Endothelial cell of umbilical vein (primary cell): Measurements from ENCODE around the gene B3GNT7. TPM values are rescaled to one million over a fixed set of nuclear protein-coding genes. Genes with fewer than 3 reads are reported as not detected.

Source experiments
- BruUV-seq: library from RNA; stranded (reverse); fragments of 400-500 nt; replicated peaks from 2 replicates; lab custom pipeline; 2021; lab: Mats Ljungman, UMichigan
- CTCF ChIA-PET: fragments of 300-600, 350-600 bp; sonication (Branson Sonifier 250); formaldehyde crosslinking; loops from one replicate; lab custom pipeline; 2021; ENCODE audit warnings: antibody characterized with exemption, inconsistent platforms; lab: Charles Lee
- POLR2A ChIA-PET: fragments of 300-600, 350-600 bp; sonication (Branson Sonifier 250); formaldehyde crosslinking; loops from one replicate; lab custom pipeline; 2021; ENCODE audit warnings: antibody characterized with exemption, inconsistent platforms; lab: Charles Lee
- DNase-seq: peaks from one replicate; pipeline ENCODE4 v3.0.0-alpha.2; 2011; ENCODE audit warnings: low read depth, low spot score
- FAIRE-seq: peaks from 2 replicates; lab custom pipeline; 2011; peaks lifted over from hg19 to GRCh38; lab: Jason Lieb, UNC
- H2AFZ ChIP-seq: 2 replicates; pipeline ENCODE4 v1.6.0; 2012; ENCODE audit warnings: low read depth, low read length, control low read depth, inconsistent platforms
- H3K27ac ChIP-seq: 2 replicates; pipeline ENCODE4 v1.5.1; 2011; ENCODE audit warnings: low read depth, mild to moderate bottlenecking, control low read depth, low read length, moderate library complexity; ENCODE audit not compliant: insufficient read depth
- H3K27me3 ChIP-seq, 2 experiments: 2 replicates each; pipeline versions ENCODE4 v1.6.0 to v1.6.1; 2011; ENCODE audit warnings: low read length in 2 of 2, mixed read lengths in 1 of 2; ENCODE audit not compliant: control insufficient read depth in 2 of 2, insufficient read depth in 2 of 2
- H3K36me3 ChIP-seq, 2 experiments: 2 replicates in 1 of 2; 3 replicates in 1 of 2; pipeline ENCODE4 v1.5.1; 2011; ENCODE audit warnings: low read length in 2 of 2, mild to moderate bottlenecking in 1 of 2, moderate library complexity in 1 of 2; ENCODE audit not compliant: control insufficient read depth in 2 of 2, insufficient read depth in 2 of 2; ENCODE audit errors: extremely low read depth in 1 of 2
- H3K4me1 ChIP-seq: 3 replicates; pipeline ENCODE4 v1.5.1; 2011; ENCODE audit warnings: mild to moderate bottlenecking, low read length; ENCODE audit not compliant: control insufficient read depth, insufficient read depth; ENCODE audit errors: extremely low read depth
- H3K4me2 ChIP-seq: 2 replicates; pipeline ENCODE4 v1.6.1; 2011; ENCODE audit warnings: low read length, control low read depth, mixed read lengths; ENCODE audit not compliant: insufficient read depth
- H3K4me3 ChIP-seq, 3 experiments: fragments of 200-600 bp in 1 of 3; sonication (generic), shearing (Covaris generic) in 1 of 3; replicated peaks in 1 of 3; 2 replicates each; pipeline ENCODE4 v1.5.1; 2011 to 2016; ENCODE audit warnings: control low read depth in 3 of 3, low read length in 3 of 3, mild to moderate bottlenecking in 2 of 3, inconsistent platforms in 1 of 3, low read depth in 1 of 3, moderate library complexity in 1 of 3; ENCODE audit not compliant: insufficient read depth in 1 of 3
- H3K79me2 ChIP-seq: 2 replicates; pipeline ENCODE4 v1.6.0; 2012; ENCODE audit warnings: low read length, inconsistent platforms; ENCODE audit not compliant: control insufficient read depth, insufficient read depth
- H3K9ac ChIP-seq: replicated peaks from 2 replicates; pipeline ENCODE3; 2011; ENCODE audit warnings: low read length, control low read depth; ENCODE audit not compliant: insufficient read depth; ENCODE audit errors: extremely low read depth
- H3K9me1 ChIP-seq: replicated peaks from 3 replicates; pipeline ENCODE4 v1.6.0; 2011; ENCODE audit warnings: mild to moderate bottlenecking, low read length; ENCODE audit not compliant: control insufficient read depth, insufficient read depth; ENCODE audit errors: extremely low read depth
- H3K9me3 ChIP-seq: replicated peaks from 2 replicates; pipeline ENCODE4 v1.5.1; 2012; ENCODE audit warnings: low read length, inconsistent platforms; ENCODE audit not compliant: control insufficient read depth, insufficient read depth
- H4K20me1 ChIP-seq: replicated peaks from 2 replicates; pipeline ENCODE3; 2011; ENCODE audit warnings: mild to moderate bottlenecking, low read length; ENCODE audit not compliant: control insufficient read depth, insufficient read depth; ENCODE audit errors: extremely low read depth
- EZH2 ChIP-seq: IDR thresholded peaks from 2 replicates; pipeline ENCODE4 v1.6.1; 2012; ENCODE audit warnings: borderline replicate concordance, low read depth, mild to moderate bottlenecking, moderate library complexity, low read length, inconsistent platforms; ENCODE audit not compliant: severe bottlenecking
- FOS ChIP-seq: IDR thresholded peaks from 2 replicates; pipeline ENCODE4 v1.6.1; 2011; ENCODE audit warnings: mild to moderate bottlenecking, low read length, moderate library complexity, borderline replicate concordance; ENCODE audit not compliant: insufficient read depth
- GATA2 ChIP-seq: IDR thresholded peaks from 2 replicates; pipeline ENCODE4 v1.7.0; 2011; ENCODE audit warnings: low read depth, mild to moderate bottlenecking, moderate library complexity, mixed read lengths, low read length; ENCODE audit not compliant: insufficient read length, insufficient read depth
- JUN ChIP-seq: IDR thresholded peaks from 2 replicates; pipeline ENCODE4 v1.6.1; 2011; ENCODE audit warnings: borderline replicate concordance, low read depth; ENCODE audit not compliant: insufficient read length, insufficient read depth
- MYC ChIP-seq: IDR thresholded peaks from one replicate; pipeline ENCODE4 v1.6.1; 2011; ENCODE audit warnings: mild to moderate bottlenecking, low read depth, low read length
- POLR2A ChIP-seq: IDR thresholded peaks from 2 replicates; pipeline ENCODE4 v1.6.1; 2012; ENCODE audit warnings: low read depth, mild to moderate bottlenecking, control low read depth, low read length
- POLR2AphosphoS5 ChIP-seq: IDR thresholded peaks from 2 replicates; pipeline ENCODE4 v1.6.1; 2012; ENCODE audit warnings: low read depth, mild to moderate bottlenecking, control low read depth, low read length, moderate library complexity; ENCODE audit not compliant: insufficient read depth
- dilution Hi-C: fragments of 300-500 bp; cut with MboI; formaldehyde crosslinking; loops from one replicate; pipeline ENCODE4 v1.15.0; 2019; ENCODE audit warnings: low sequenced_read_pairs; ENCODE audit not compliant: extremely low pct_ligation_motif_present
- intact Hi-C: fragments of 100-400 bp; cut with micrococcal nuclease; formaldehyde crosslinking; loops from one replicate; pipeline ENCODE4 v1.10.0; 2022
- polyA plus RNA-seq, 4 experiments: library from polyadenylated mRNA; depleted of rRNA in 3 of 4; stranded (reverse) in 3 of 4; unstranded in 1 of 4; fragments of >200 nt; gene quantifications; 2 replicates each; pipeline versions ENCODE4 v1.2.1 to v1.2.3, GENCODE V29; 2011 to 2012; ENCODE audit warnings: missing spikeins in 1 of 4
- total RNA-seq: library from RNA; stranded (reverse); gene quantifications from 2 replicates; pipeline ENCODE4 v1.2.3, GENCODE V29; 2021
- TF ChIP-seq, protein P1 (sequence below), 2 donors: IDR thresholded peaks; 1 replicate in 1 of 2; 2 replicates in 1 of 2; pipeline ENCODE4 v1.5.1; 2011; ENCODE audit warnings: low read length in 2 of 2, mild to moderate bottlenecking in 2 of 2, moderate library complexity in 2 of 2, control low read depth in 1 of 2, inconsistent platforms in 1 of 2, low read depth in 1 of 2; ENCODE audit not compliant: insufficient read depth in 1 of 2; ENCODE audit errors: extremely low read depth in 1 of 2
- TF ChIP-seq, protein P2 (sequence below): IDR thresholded peaks from 2 replicates; pipeline ENCODE4 v1.6.1; 2011; ENCODE audit not compliant: insufficient read depth, insufficient read length

Gene B3GNT7
- total and polyA plus RNA-seq, 2 donors (not counting 3 experiments of a cell fraction or from before 2014, with no cell fraction given): 0.39 to 1.2 TPM

DNA sequence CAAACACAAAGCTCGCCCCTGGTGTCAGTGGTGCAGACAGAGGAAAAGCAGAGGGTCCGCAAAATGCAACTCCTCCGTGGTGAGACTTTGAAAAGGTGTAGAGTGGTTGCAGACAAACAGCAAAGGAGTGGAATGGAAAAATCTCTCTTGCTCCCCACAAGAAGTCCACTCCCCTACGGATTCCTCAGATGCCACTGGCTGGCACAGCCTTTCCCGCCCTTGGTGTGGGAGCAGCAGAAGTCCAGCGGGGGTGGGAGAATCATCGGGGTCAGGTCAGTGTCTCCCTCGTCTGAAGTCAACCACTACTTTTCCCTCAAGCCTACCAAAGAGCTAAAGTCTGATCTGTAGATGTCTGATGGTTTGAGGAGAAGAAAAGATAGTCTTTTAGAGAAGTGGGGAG lies 22.3 kb upstream of the B3GNT7 start:
- ChIA-PET POLR2A (no interaction called here), CTCF (no interaction called here)
- Histone ChIP-seq H3K79me2 (no peaks in the 10 kb centered on the region), H3K36me3 (no peaks in the 10 kb centered on the region), H3K4me1 (no peaks in the 10 kb centered on the region), H4K20me1 (no peaks in the 10 kb centered on the region), H3K27me3 (peaks cover 0 to 4% of the 10 kb centered on the region in 2 experiments), H3K27ac (no peak overlapping the region), H2AFZ (no peak overlapping the region), H3K9me3 (no peaks in the 10 kb centered on the region), H3K4me3 (no peak overlapping the region), H3K9ac (no peak overlapping the region), H3K9me1 (no peaks in the 10 kb centered on the region), H3K4me2 (no peak overlapping the region)
- BruUV-seq: no TSS peak
- DNase-seq: no peak
- dilution Hi-C loops (no loop called here), intact Hi-C loops (no loop called here)
- FAIRE-seq: no peak
- TF ChIP-seq POLR2A: no peak
- TF ChIP-seq, protein P1, sequence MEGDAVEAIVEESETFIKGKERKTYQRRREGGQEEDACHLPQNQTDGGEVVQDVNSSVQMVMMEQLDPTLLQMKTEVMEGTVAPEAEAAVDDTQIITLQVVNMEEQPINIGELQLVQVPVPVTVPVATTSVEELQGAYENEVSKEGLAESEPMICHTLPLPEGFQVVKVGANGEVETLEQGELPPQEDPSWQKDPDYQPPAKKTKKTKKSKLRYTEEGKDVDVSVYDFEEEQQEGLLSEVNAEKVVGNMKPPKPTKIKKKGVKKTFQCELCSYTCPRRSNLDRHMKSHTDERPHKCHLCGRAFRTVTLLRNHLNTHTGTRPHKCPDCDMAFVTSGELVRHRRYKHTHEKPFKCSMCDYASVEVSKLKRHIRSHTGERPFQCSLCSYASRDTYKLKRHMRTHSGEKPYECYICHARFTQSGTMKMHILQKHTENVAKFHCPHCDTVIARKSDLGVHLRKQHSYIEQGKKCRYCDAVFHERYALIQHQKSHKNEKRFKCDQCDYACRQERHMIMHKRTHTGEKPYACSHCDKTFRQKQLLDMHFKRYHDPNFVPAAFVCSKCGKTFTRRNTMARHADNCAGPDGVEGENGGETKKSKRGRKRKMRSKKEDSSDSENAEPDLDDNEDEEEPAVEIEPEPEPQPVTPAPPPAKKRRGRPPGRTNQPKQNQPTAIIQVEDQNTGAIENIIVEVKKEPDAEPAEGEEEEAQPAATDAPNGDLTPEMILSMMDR (IDR thresholded peaks at IDR 0.05; ENCODE audit: extremely low read depth in 1 of 2, insufficient read depth in 1 of 2, low read depth in 1 of 2, low read length in 2 of 2): no peak
- TF ChIP-seq MYC: no peak
- no peak for TF ChIP-seq JUN
- no peak for TF ChIP-seq POLR2AphosphoS5
- TF ChIP-seq GATA2: no peak
- TF ChIP-seq EZH2: no peak
- TF ChIP-seq FOS: no peak
- TF ChIP-seq, protein P2, sequence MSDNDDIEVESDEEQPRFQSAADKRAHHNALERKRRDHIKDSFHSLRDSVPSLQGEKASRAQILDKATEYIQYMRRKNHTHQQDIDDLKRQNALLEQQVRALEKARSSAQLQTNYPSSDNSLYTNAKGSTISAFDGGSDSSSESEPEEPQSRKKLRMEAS: no peak
